IMR-90 (cell line): ENCODE measurements around the gene APEX1.

Source experiments
- CTCF ChIP-seq: conservative IDR thresholded peaks from 2 replicates; pipeline ENCODE4 v1.5.1; 2012; ENCODE audit warnings: mild to moderate bottlenecking, low read depth, low read length, improper control_type of control experiment
- ELK1 ChIP-seq: fragments of 150-350 bp; IDR thresholded peaks from 2 replicates; pipeline ENCODE4 v1.6.1; 2016; ENCODE audit warnings: low read depth, mild to moderate bottlenecking, low read length, moderate library complexity, borderline replicate concordance
- NFE2L2 ChIP-seq: fragments of 150-350 bp; IDR thresholded peaks from 2 replicates; pipeline ENCODE4 v1.6.1; 2016; ENCODE audit warnings: low read depth, mild to moderate bottlenecking, low read length

- TF ChIP-seq ELK1 (no peak), CTCF (no peak), NFE2L2 (no peak)
Observed at GRCh38 chr14:20422886-20423285, 32.1 kb upstream of the APEX1 start.
